Cardiac fibroblast (primary cell): ENCODE results near the gene LRRC38.

Experiments
- DNase-seq, 2 donors: peaks; one replicate each; pipeline versions ENCODE4 v3.0.0 to v3.0.0-alpha.2; 2010; ENCODE audit warnings: low read depth in 2 of 2
- H3K4me3 ChIP-seq, 2 donors: replicated peaks in 1 of 2; 1 replicate in 1 of 2; 2 replicates in 1 of 2; pipeline ENCODE4 v1.5.1; 2011; ENCODE audit warnings: low read depth in 2 of 2, low read length in 2 of 2, mild to moderate bottlenecking in 2 of 2, moderate library complexity in 1 of 2
- TF ChIP-seq, protein P1 (sequence below): IDR thresholded peaks from one replicate; pipeline ENCODE4 v1.5.1; 2011; ENCODE audit warnings: low read depth, mild to moderate bottlenecking, low read length, inconsistent platforms

Gene LRRC38

DNA sequence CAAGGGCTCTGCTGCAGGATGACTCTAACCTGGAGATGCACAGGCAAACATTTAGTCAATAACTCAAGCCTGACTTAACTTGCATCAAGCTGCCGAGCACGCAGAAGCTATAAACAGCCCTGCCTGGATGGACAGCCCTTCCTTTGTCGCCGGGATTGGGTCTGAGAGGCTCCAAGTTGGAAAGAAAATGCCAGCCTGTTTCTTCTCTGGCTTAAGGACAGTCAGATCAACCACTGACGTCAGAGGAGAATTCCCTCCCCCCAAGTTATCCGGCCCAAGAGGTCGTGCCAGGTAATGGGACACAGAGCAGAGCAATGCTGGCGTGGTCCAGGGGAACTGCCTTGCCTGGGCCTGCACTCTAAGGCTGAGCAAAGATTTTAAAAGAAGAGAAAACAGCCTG is 27.1 kb upstream of the LRRC38 start:
- H3K4me3 ChIP-seq = no peak overlapping the region
- no peak for DNase-seq
- TF ChIP-seq, protein P1, sequence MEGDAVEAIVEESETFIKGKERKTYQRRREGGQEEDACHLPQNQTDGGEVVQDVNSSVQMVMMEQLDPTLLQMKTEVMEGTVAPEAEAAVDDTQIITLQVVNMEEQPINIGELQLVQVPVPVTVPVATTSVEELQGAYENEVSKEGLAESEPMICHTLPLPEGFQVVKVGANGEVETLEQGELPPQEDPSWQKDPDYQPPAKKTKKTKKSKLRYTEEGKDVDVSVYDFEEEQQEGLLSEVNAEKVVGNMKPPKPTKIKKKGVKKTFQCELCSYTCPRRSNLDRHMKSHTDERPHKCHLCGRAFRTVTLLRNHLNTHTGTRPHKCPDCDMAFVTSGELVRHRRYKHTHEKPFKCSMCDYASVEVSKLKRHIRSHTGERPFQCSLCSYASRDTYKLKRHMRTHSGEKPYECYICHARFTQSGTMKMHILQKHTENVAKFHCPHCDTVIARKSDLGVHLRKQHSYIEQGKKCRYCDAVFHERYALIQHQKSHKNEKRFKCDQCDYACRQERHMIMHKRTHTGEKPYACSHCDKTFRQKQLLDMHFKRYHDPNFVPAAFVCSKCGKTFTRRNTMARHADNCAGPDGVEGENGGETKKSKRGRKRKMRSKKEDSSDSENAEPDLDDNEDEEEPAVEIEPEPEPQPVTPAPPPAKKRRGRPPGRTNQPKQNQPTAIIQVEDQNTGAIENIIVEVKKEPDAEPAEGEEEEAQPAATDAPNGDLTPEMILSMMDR = no peak

DNA sequence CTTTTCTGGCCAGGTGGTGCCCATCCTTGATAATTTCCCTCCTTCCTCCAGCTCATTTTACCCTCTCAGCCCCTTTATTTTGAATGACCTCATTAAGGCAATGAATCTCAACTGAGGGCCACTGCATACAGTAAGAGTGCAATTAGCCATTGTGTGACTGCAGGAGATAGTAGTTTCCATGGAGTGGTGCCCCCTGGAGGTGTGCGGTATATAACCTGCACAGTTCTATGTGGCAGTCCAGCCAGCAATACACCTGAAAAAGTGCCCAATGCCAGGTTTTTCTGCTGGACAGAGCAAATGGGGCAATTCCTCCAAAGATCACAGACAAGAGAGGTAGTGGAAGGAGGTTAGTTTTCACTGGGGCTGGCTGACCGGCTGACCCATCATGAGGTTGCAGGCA is 25.9 kb upstream of the LRRC38 start:
- no peak for DNase-seq
- no peak overlapping the region for H3K4me3 ChIP-seq
- TF ChIP-seq, protein P1 = no peak

DNA sequence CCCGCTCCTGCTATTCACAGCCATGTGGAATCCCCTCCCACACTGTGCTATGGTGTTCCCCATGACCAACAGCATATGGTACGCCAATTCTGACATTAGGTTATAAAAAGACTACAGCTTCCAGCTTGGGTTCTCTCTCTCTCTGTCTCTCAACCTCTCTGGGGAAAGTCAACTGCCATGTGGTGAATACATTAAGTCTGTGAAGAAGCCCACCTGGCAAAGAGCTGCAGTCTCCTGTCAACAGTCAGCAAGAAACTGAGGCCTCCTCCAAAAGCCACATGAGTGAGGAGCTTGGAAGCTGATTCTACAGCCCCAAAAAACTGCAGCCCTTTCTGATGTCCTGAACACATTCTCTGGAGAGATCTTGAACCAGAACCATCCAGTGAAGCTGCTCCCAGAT is 25.0 kb upstream of the LRRC38 start:
- TF ChIP-seq, protein P1 = no peak
- DNase-seq = no peak

DNA sequence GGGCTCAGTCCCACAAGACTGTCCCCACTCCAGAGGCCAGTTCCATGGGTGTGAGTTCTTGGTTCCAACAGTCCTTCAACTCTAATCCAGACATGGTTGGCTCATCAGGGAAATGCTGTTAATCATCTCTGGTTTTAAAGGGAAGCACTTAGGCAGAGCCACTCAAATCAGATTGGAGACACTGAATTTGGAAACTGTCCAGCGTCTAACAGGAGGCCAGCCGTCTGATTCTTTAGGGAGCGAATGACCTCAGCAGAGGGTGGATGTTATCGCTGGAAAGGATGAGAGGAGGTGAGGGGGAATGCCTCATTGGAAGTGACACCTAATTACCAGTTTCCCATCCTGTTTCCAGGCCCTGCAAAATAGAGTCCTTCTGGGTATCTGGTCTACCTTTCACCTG is 22.8 kb upstream of the LRRC38 start:
- TF ChIP-seq, protein P1 = no peak
- no peak for DNase-seq
- H3K4me3 ChIP-seq = no peak overlapping the region

More for the DNA sequence above, 25.0 kb upstream of the LRRC38 start:
- H3K4me3 ChIP-seq = no peak overlapping the region

DNA sequence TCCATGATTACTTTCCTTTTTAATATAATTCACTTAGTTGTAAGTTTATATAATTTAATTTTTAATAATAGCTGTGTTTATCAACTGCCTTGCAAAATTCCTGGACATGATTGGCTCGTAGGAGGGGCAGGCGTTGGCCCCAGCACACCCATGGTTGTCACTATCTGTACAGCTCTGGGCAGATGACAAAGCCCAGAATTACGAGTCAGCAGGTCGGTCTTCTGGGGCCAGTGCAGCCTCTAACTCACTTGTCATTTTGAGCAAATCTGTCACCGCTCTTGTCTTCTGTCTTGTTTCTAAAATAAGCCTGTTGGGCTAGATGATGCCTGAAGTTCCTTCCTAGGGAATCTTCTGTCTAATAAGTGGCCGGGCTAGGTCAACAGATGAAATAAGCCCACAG is 21.4 kb upstream of the LRRC38 start:
- no peak for DNase-seq
- H3K4me3 ChIP-seq = no peak overlapping the region
- TF ChIP-seq, protein P1 = no peak

DNA sequence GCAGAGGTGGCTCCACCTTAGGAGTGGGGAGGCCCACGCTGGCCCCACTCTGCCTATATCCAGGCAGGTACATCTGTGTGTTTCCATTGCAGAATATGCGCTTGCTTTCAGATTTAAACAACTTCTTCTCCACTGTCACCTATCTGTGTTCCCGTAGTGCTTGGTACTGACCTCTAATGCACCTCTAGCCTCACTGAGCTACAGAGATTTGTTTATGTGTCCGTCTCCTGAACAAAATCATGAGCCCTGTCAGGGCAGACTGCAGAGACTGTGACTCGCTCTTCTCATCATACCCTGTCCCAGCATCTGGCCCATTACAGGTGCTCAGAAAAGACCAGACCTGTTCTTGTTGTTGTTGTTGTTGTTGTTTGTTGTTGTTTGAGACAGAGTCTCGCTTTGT is 14.5 kb upstream of the LRRC38 start:
- no peak for DNase-seq
- TF ChIP-seq, protein P1 = no peak
- no peak overlapping the region for H3K4me3 ChIP-seq

DNA sequence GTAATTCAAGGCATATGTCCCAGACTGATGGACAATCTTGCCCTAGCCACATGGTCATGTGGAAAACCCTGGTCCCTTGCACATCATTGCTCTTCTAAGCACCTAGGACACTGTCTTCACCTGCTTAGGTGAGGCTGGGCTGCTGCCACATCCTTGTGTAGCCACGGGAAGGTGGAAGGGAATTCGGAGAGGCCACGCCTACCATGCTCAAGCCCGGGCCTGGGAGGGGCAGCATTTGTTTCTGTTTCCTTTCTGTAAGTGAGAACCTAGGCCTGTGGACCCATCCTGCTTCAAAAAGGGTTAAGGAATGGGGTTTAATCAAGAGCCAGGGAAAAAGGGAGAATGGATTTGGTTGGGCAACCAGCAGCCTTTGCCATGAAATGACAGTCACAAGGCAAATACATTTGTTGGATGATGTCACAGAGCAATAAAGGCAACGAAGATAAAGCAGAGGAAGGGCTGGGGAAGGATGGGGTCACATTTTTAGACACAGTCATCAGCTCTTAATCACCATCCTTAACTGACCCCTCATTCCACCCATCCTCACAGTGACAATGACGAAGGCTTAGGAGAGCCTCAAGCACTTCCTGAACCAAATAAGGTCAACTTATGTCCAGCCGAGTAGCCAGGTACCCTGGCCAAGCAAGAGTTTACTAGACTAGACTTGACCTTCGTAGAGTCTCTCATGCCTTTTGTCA is 10.1 kb upstream of the LRRC38 start:
- TF ChIP-seq, protein P1 = no peak
- no peak overlapping the region for H3K4me3 ChIP-seq
- peak in 1 of 2 donors; percentile 49 for DNase-seq
